ENCODE data around the gene NAALADL2. TPM values are rescaled to one million over a fixed set of nuclear protein-coding genes. Genes with fewer than 3 reads are reported as not detected.

Gene NAALADL2
- total RNA-seq, 4 donors from 2014 or later, result 3.8 to 20.3 (median 8.6) TPM

GRCh38 chr3:175851541-175851940 lies 992.4 kb downstream of the NAALADL2 start:
- no peaks in the 10 kb centered on the region for H3K27me3 ChIP-seq
- intact Hi-C loops (cut with DNase I), result no loop called here
- no peak for DNase-seq (ENCODE audit: extremely low spot score)
- no peaks in the 10 kb centered on the region for H3K9me3 ChIP-seq
- no peak overlapping the region for H3K27ac ChIP-seq (replicated peaks in 1 of 4)
- H3K4me1 ChIP-seq, result no peaks in the 10 kb centered on the region
- H3K36me3 ChIP-seq, result no peaks in the 10 kb centered on the region
- WGBS, result 75% methylated on average over 7 of the region's 7 CpGs
- H3K4me3 ChIP-seq, result no peak overlapping the region
- TF ChIP-seq POLR2AphosphoS5 (IDR thresholded peaks at IDR 0.05), result no peak

- TF ChIP-seq CTCF (IDR thresholded peaks at IDR 0.05) (no peak), POLR2AphosphoS5 (IDR thresholded peaks at IDR 0.05) (no peak), EP300 (IDR thresholded peaks at IDR 0.05) (no peak), POLR2A (IDR thresholded peaks at IDR 0.05; ENCODE audit: low read depth) (no peak)
- no peak overlapping the region for H3K4me3 ChIP-seq
- H3K4me1 ChIP-seq, result no peaks in the 10 kb centered on the region
- no peaks in the 10 kb centered on the region for H3K36me3 ChIP-seq
- intact Hi-C loops (cut with DNase I), result no loop called here
- WGBS, result 93% methylated on average over 1 of the region's 1 CpG
- H3K27me3 ChIP-seq, result no peaks in the 10 kb centered on the region
- no peak overlapping the region for H3K27ac ChIP-seq (replicated peaks in 1 of 4)
- no peak for DNase-seq (ENCODE audit: extremely low spot score)
- H3K9me3 ChIP-seq, result no peaks in the 10 kb centered on the region
Observed at GRCh38 chr3:175852560-175852959, 993.4 kb downstream of the NAALADL2 start.

GRCh38 chr3:175857666-175858270 lies 998.6 kb downstream of the NAALADL2 start:
- H3K27me3 ChIP-seq, result no peaks in the 10 kb centered on the region
- H3K27ac ChIP-seq (replicated peaks in 1 of 4), result no peak overlapping the region
- TF ChIP-seq POLR2AphosphoS5 (IDR thresholded peaks at IDR 0.05) (no peak), CTCF (IDR thresholded peaks at IDR 0.05) (no peak), POLR2A (IDR thresholded peaks at IDR 0.05; ENCODE audit: low read depth) (no peak), EP300 (IDR thresholded peaks at IDR 0.05) (no peak)
- H3K9me3 ChIP-seq, result no peaks in the 10 kb centered on the region
- no peaks in the 10 kb centered on the region for H3K36me3 ChIP-seq
- WGBS, result 72% methylated on average over 2 of the region's 2 CpGs
- no peak overlapping the region for H3K4me3 ChIP-seq
- H3K4me1 ChIP-seq, result no peaks in the 10 kb centered on the region
- DNase-seq (ENCODE audit: extremely low spot score), result no peak
- intact Hi-C loops (cut with DNase I), result no loop called here

Small RNA genes lying within 50 kb of the gene (small RNA-seq; reads per million reads assigned to genes)
- 0 reads per million in 3 donors for gene MIR4789
- 0 reads per million in 3 donors for gene RNU4-91P
- 0 reads per million in 3 donors for gene RNU6-1233P
- 0 reads per million in 3 donors for gene RNU6-1317P
